ENCODE data around the gene SACS. TPM values are rescaled to one million over a fixed set of nuclear protein-coding genes. Genes with fewer than 3 reads are reported as not detected.
"Not testable (repeated sequence)": the region's sequence is repeated elsewhere in the genome, so short reads cannot be mapped to it uniquely, and the experiment has no call there.

The SACS gene
- total RNA-seq, 1 experiment from 2014 or later: 21.1 TPM

DNA sequence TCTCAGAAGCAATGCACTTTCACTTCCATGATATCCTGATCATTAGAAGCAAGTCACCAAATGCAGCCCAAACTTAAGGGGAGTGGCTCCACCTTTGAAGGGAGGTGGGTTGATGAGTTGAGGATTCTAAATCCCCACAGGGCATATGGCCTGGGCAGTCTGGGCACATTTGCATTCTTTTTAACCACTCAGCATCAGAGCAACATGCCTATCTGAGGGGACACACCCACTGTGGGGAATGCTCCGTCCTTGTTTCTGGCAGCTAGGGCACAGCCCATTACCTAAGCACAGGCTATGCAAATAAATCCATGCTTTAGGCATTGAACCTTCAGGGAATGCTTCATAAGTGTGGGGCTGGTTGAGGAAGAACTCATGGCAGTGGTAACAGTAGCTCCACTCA is 12.3 kb upstream of the SACS start:
- Mint-ChIP-seq H3K27me3 (ENCODE audit: insufficient read depth, unreplicated experiment) (no peaks in the 10 kb centered on the region), H3K9me3 (ENCODE audit: unreplicated experiment) (no peaks in the 10 kb centered on the region), H3K27ac (ENCODE audit: low read depth, unreplicated experiment) (no peak overlapping the region), H3K4me1 (ENCODE audit: insufficient read depth, unreplicated experiment) (peaks cover 10% of the 10 kb centered on the region), H3K4me3 (ENCODE audit: unreplicated experiment) (no peak overlapping the region), H3K36me3 (ENCODE audit: insufficient read depth, unreplicated experiment) (no peaks in the 10 kb centered on the region)
- BruUV-seq (replicated peaks): no TSS peak
- DNase-seq (ENCODE audit: unreplicated experiment): peak; percentile 21
- intact Hi-C loops (cut with micrococcal nuclease): no loop called here
- TF ChIP-seq CTCF (IDR thresholded peaks at IDR 0.05; ENCODE audit: unreplicated experiment): no peak
- CTCF ChIA-PET: interaction anchor here (0.8 kb wide), 1 partner anchor 9 kb away, joined by 3 read pairs; no protein-coding TSS in a partner anchor
- POLR2A ChIA-PET: interaction anchor here (0.7 to 1.8 kb wide), 4 partner anchors 9 to 442 kb away, joined by 3 to 7 read pairs (median 4); no protein-coding TSS in a partner anchor

DNA sequence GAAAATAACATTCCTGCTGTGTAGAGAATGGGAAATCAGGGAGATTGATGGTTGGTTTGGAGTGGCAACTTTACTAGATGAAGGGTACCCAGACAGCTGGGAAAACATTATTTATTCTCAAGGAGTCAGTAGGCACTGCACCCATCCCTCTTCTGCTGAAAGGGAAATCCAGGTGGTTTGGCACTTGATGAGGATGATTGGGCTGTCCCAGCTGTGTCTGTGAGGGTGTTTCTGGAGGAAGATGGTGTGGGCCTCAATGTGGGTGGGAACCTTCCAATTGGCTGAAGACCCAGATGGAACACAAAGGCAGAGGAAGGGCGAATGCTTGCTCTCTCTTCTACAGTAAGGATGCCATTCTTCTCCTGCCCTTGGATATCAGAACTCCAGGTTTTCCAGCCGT is 10.4 kb upstream of the SACS start:
- no peak for DNase-seq (ENCODE audit: unreplicated experiment)
- TF ChIP-seq CTCF (IDR thresholded peaks at IDR 0.05; ENCODE audit: unreplicated experiment): no peak
- H3K27me3 Mint-ChIP-seq (ENCODE audit: insufficient read depth, unreplicated experiment): no peaks in the 10 kb centered on the region
- H3K4me1 Mint-ChIP-seq (ENCODE audit: insufficient read depth, unreplicated experiment): peaks cover 10% of the 10 kb centered on the region
- BruUV-seq (replicated peaks): no TSS peak
- H3K9me3 Mint-ChIP-seq (ENCODE audit: unreplicated experiment): no peaks in the 10 kb centered on the region
- CTCF ChIA-PET: interaction anchor here (0.7 kb wide), 1 partner anchor 11 kb away, joined by 4 read pairs; no protein-coding TSS in a partner anchor
- intact Hi-C loops (cut with micrococcal nuclease): no loop called here
- no peak overlapping the region for H3K27ac Mint-ChIP-seq (ENCODE audit: low read depth, unreplicated experiment)
- POLR2A ChIA-PET: interaction anchor here (1.3 to 1.5 kb wide), 2 partner anchors 14 to 16 kb away, joined by 3 read pairs; no protein-coding TSS in a partner anchor
- no peaks in the 10 kb centered on the region for H3K36me3 Mint-ChIP-seq (ENCODE audit: insufficient read depth, unreplicated experiment)
- no peak overlapping the region for H3K4me3 Mint-ChIP-seq (ENCODE audit: unreplicated experiment)

- intact Hi-C loops (cut with micrococcal nuclease): no loop called here
- ChIA-PET CTCF (no interaction called here), POLR2A (interaction anchor here (1.3 to 1.5 kb wide), 2 partner anchors 15 kb away, joined by 3 read pairs; no protein-coding TSS in a partner anchor)
- Mint-ChIP-seq H3K27ac (ENCODE audit: low read depth, unreplicated experiment) (no peak overlapping the region), H3K4me3 (ENCODE audit: unreplicated experiment) (no peak overlapping the region), H3K9me3 (ENCODE audit: unreplicated experiment) (no peaks in the 10 kb centered on the region), H3K36me3 (ENCODE audit: insufficient read depth, unreplicated experiment) (no peaks in the 10 kb centered on the region), H3K27me3 (ENCODE audit: insufficient read depth, unreplicated experiment) (no peaks in the 10 kb centered on the region), H3K4me1 (ENCODE audit: insufficient read depth, unreplicated experiment) (peaks cover 10% of the 10 kb centered on the region)
- no TSS peak for BruUV-seq (replicated peaks)
- no peak for TF ChIP-seq CTCF (IDR thresholded peaks at IDR 0.05; ENCODE audit: unreplicated experiment)
- no peak for DNase-seq (ENCODE audit: unreplicated experiment)
Observed at GRCh38 chr13:23443110-23443509, 9.6 kb upstream of the SACS start.

- ChIA-PET POLR2A (no interaction called here), CTCF (no interaction called here)
- no peak for TF ChIP-seq CTCF (IDR thresholded peaks at IDR 0.05; ENCODE audit: unreplicated experiment)
- H3K27me3 Mint-ChIP-seq (ENCODE audit: insufficient read depth, unreplicated experiment): no peaks in the 10 kb centered on the region
- intact Hi-C loops (cut with micrococcal nuclease): no loop called here
- no peak for DNase-seq (ENCODE audit: unreplicated experiment)
- no peaks in the 10 kb centered on the region for H3K9me3 Mint-ChIP-seq (ENCODE audit: unreplicated experiment)
- BruUV-seq (replicated peaks): no TSS peak
- H3K27ac Mint-ChIP-seq (ENCODE audit: low read depth, unreplicated experiment): no peak overlapping the region
- H3K36me3 Mint-ChIP-seq (ENCODE audit: insufficient read depth, unreplicated experiment): no peaks in the 10 kb centered on the region
- no peak overlapping the region for H3K4me3 Mint-ChIP-seq (ENCODE audit: unreplicated experiment)
- peaks cover 8% of the 10 kb centered on the region for H3K4me1 Mint-ChIP-seq (ENCODE audit: insufficient read depth, unreplicated experiment)
Observed at GRCh38 chr13:23440821-23441618, 7.5 kb upstream of the SACS start.

DNA sequence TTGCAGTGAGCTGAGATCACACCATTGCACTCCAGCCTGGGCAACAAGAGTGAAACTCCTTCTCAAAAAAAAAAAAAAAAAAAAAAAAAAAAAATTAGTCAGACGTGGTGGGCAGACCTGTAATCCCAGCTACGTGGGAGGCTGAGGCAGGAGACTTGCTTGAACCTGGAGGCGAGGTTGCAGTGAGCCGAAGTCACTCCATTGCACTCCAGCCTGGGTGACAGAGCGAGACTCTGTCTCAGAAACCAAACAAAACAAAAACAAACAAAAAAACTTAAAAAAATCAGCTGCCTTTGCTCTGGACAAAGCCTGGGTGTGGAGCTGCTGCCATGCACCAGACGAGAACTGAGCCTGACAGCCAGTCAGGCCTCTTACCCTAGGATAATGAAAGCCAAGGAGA is 6.8 kb upstream of the SACS start:
- H3K27me3 Mint-ChIP-seq (ENCODE audit: insufficient read depth, unreplicated experiment); H3K36me3 Mint-ChIP-seq (ENCODE audit: insufficient read depth, unreplicated experiment); H3K4me1 Mint-ChIP-seq (ENCODE audit: insufficient read depth, unreplicated experiment); POLR2A ChIA-PET; H3K4me3 Mint-ChIP-seq (ENCODE audit: unreplicated experiment); H3K27ac Mint-ChIP-seq (ENCODE audit: low read depth, unreplicated experiment); BruUV-seq (replicated peaks); DNase-seq (ENCODE audit: unreplicated experiment); intact Hi-C loops (cut with micrococcal nuclease); H3K9me3 Mint-ChIP-seq (ENCODE audit: unreplicated experiment): not testable (repeated sequence)
- CTCF ChIA-PET: interaction anchor here (0.6 kb wide), 1 partner anchor 997 kb away, joined by 3 read pairs; no protein-coding TSS in a partner anchor
